Suprapubic skin (tissue), 4 donors: ENCODE results near the gene MTA3.

Source experiments
- EP300 ChIP-seq: sonication (generic); formaldehyde crosslinking; IDR thresholded peaks from one replicate; pipeline ENCODE4 v1.6.1; 2017; ENCODE audit warnings: antibody characterized with exemption
- POLR2A ChIP-seq, 2 donors: fragments of 450-650 bp; IDR thresholded peaks; one replicate each; pipeline ENCODE4 v1.6.1; 2017; ENCODE audit warnings: antibody characterized with exemption in 2 of 2, mild to moderate bottlenecking in 2 of 2, moderate library complexity in 2 of 2
- POLR2AphosphoS5 ChIP-seq, 3 donors: sonication (generic); formaldehyde crosslinking; IDR thresholded peaks; one replicate each; pipeline ENCODE4 v1.6.1; 2017; ENCODE audit warnings: antibody characterized with exemption in 3 of 3
- TF ChIP-seq, protein P1 (sequence below), 2 donors: fragments of 200-600 bp in 1 of 2; fragments of 450-650 bp in 1 of 2; sonication (generic) in 1 of 2; IDR thresholded peaks; one replicate each; pipeline ENCODE4 v1.5.1; 2016 to 2019; ENCODE audit warnings: antibody characterized with exemption in 2 of 2, mild to moderate bottlenecking in 1 of 2, moderate library complexity in 1 of 2

GRCh38 chr2:42648796-42649195 is 80.4 kb downstream of the MTA3 start:
- TF ChIP-seq POLR2AphosphoS5 (IDR thresholded peaks at IDR 0.05) (no peak), POLR2A (IDR thresholded peaks at IDR 0.05) (no peak), EP300 (no peak)
- TF ChIP-seq, protein P1, sequence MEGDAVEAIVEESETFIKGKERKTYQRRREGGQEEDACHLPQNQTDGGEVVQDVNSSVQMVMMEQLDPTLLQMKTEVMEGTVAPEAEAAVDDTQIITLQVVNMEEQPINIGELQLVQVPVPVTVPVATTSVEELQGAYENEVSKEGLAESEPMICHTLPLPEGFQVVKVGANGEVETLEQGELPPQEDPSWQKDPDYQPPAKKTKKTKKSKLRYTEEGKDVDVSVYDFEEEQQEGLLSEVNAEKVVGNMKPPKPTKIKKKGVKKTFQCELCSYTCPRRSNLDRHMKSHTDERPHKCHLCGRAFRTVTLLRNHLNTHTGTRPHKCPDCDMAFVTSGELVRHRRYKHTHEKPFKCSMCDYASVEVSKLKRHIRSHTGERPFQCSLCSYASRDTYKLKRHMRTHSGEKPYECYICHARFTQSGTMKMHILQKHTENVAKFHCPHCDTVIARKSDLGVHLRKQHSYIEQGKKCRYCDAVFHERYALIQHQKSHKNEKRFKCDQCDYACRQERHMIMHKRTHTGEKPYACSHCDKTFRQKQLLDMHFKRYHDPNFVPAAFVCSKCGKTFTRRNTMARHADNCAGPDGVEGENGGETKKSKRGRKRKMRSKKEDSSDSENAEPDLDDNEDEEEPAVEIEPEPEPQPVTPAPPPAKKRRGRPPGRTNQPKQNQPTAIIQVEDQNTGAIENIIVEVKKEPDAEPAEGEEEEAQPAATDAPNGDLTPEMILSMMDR (IDR thresholded peaks at IDR 0.05) = no peak
